GM19238 (cell line): ENCODE results near the gene TP53TG5.
A peak's percentile ranks its signal among the peaks of the same experiment; 100 is the strongest.

Source experiments
- DNase-seq: peaks from one replicate; pipeline ENCODE4 v3.0.0; 2011; ENCODE audit warnings: low spot score; ENCODE audit not compliant: insufficient read length

TP53TG5 gene

GRCh38 chr20:45378191-45378590 is at the start of gene TP53TG5:
TSS of gene TP53TG5 (minus strand) at chr20:45378325. CDS start at chr20:45378236, 89 bp downstream.
- no peak for DNase-seq

DNA sequence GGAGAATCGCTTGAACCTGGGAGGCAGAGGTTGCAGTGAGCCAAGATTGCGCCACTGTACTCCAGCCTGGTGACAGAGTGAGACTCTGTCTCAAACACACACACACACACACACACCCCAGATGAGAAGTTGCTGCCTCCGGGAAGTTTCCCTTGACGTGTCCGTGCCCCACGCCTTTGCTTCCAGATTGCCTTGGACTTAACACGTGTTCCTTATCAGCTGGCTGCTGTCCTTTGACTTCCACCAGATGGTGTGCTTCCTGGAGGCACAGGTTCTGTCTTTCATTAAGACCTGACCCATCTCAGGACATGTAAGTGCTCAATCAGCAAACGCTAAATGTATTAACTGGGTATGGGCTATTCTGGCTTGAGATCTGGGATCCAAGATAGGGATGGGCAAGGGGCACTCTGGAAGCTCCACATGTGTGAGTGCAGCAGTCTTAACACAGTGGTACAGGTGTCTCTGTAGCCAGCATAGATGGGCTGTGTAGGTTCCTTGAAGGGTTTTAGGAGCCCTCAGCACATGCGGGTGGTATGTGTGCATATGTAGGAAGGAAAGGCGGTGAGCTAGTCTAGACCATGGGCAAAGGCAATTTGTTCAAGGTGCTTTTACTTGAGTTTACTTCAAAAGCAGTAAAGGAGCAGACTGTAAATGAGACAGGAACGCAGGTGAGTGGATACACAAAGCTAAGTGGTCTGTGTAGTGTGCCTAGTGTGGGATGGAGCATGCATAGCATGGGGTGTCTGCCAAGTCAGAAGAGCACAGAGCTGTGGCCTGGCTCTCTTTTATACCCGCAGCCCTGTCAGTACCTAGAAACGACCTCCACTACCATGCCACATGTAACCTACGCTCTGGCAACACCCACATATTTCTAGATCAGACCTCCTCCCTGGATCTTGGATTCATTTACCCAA is 49.4 kb upstream of the TP53TG5 start:
- DNase-seq = no peak

DNA sequence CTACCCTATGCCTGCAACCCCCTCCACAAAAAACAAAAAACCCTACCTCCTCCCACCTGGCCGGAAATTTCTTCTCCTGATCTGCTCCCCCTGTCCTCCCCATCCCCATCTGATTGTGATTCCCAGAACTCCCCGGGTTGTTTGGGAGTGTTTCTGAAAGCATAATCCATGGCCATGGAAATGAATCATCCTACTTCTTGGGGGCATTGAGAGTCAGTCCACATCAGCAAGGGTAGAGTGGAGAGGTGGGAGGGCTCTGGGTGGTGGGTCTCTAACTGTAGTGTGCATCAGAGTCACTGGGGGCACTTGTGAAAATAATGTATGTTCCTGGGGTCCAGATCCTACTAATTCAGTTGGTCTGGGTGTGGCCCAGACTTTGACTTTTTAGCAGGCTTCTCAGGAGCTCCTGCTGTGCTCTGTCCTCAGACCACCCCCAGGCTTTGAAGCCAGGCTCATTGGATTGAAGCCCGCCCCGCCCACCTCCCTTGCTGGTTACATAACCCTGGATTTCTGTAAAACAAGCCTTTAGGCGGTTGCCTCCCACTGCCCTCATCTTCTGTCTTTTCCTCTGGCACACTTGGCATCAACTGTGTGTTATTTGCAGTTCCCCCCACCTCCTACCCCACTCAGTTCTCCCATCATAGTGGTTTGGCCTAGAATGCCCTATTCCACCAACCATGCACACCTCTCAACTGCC is 48.3 kb upstream of the TP53TG5 start:
- no peak for DNase-seq

DNA sequence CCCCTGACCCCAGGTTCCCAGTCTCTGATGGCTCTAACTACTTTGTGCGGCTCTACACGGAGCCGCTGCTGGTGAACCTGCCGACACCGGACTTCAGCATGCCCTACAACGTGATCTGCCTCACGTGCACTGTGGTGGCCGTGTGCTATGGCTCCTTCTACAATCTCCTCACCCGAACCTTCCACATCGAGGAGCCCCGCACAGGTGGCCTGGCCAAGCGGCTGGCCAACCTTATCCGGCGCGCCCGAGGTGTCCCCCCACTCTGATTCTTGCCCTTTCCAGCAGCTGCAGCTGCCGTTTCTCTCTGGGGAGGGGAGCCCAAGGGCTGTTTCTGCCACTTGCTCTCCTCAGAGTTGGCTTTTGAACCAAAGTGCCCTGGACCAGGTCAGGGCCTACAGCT is 47.4 kb upstream of the TP53TG5 start:
- DNase-seq = no peak

- no peak for DNase-seq
These were observed 45.6 kb upstream of the TP53TG5 start for GRCh38 chr20:45423700-45424099.

DNA sequence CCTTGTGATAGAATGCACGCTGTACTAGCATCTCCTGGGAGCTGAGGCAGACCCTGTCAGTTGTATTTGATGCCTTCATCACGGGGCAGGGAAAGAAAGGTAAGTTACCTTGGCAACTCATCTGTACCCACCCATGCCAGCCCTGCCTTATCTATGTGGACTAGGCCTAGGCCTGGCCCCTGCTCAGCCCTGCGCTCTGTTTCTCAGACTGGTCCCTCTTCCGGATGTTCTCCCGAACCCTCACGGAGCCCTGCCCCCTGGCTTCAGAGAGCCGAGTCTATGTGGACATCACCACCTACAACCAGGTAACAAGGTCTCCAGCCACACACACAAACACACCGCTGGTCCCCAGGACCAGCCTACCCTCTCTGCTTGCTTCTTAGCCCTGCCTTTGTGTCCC is 42.0 kb upstream of the TP53TG5 start:
- DNase-seq = no peak

GRCh38 chr20:45419188-45420091 is 41.3 kb upstream of the TP53TG5 start:
- no peak for DNase-seq

GRCh38 chr20:45416917-45417316 is 38.8 kb upstream of the TP53TG5 start:
- no peak for DNase-seq

DNA sequence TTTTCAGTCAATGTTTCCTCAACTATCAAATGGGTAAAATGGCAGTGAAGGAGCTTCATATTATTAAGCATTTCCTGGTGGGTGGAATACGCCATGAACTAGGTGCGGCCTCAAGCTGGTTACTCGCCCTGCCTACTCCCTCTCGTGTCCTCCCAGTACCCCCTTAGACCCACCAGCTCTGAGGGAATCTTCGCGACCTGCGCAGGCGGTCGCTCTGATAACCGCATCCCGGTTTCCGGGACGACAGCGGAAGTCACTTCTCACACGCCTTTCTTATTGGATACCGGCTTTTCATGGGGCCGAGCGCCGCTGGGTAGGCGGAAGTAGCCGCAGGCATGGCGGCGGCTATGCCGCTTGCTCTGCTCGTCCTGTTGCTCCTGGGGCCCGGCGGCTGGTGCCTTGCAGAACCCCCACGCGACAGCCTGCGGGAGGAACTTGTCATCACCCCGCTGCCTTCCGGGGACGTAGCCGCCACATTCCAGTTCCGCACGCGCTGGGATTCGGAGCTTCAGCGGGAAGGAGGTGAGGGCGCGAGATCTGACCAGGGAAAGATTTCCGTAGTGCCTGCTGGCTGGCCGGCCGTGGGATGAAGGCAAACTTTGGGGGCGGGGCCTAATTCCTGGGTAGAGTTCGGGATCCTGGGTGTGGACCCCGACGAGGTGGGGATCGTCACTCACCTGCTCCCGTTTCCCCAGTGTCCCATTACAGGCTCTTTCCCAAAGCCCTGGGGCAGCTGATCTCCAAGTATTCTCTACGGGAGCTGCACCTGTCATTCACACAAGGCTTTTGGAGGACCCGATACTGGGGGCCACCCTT is 37.9 kb upstream of the TP53TG5 start, which contains the start of gene PIGT:
PIGT (plus strand) TSS at position 320 of the 816 bp plus-strand sequence; CDS start at position 336, 16 bp downstream.
- DNase-seq = peak; percentile 84

DNA sequence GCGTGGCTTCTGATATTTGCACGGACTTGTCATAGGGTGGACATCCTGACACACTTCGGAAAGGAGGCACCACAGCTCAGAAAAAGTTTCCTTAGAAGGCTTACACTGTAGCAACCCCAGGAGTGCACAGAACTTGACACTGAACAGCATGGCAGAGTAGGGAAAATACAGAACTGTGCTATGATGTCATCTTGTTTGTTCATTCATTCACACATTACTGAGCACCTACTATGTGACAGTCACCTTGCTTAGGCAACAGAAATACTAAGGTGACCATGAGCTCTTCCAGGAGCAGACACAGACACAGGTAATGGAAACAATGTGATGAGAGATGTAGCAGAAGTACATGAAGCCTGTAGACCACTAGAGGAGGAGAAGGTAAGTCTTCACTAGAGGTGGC is 35.4 kb upstream of the TP53TG5 start:
- DNase-seq = no peak

DNA sequence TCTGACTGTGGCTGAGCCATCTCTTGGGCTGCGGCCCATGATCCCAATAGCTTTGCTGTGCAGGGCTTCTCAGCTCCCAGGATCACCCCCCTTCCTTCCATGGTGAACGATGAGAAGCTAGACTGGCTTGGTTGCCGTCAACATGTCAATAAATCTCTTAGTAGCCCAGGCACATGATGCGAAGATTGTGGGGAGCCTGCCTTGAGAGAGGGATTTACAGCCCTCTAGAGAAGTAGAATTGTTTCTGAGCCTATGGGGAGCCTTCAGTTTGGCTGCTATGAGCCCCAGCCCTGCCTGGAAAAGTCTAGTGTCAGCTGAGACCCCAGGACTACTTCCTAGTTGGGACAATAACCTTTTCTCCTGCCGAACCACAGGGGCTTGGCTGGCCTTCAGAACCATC is 34.5 kb upstream of the TP53TG5 start:
- no peak for DNase-seq

- DNase-seq = no peak
These were observed 32.8 kb upstream of the TP53TG5 start for GRCh38 chr20:45410887-45411286.

DNA sequence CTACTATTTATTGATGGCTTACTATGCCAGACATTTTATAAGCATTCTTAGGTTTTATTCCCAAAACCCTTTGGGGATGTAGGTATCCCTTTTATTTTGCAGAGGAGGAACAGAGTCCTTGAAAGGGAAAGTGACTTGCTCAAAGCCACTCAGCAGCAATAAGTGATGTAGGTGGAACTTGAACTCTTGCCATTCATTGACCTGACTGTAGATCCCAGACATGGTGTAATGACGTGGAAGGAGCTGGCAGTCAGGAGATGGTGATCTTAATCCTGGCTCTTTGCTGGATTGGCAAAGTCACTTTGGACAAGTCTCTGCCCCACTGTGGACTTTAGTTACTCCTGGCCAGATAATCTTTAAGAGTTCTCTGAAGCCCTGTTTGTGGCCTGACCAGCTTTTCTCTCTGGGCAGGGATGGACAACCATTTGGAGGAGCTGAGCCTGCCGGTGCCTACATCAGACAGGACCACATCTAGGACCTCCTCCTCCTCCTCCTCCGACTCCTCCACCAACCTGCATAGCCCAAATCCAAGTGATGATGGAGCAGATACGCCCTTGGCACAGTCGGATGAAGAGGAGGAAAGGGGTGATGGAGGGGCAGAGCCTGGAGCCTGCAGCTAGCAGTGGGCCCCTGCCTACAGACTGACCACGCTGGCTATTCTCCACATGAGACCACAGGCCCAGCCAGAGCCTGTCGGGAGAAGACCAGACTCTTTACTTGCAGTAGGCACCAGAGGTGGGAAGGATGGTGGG is 31.6 kb upstream of the TP53TG5 start:
- DNase-seq = no peak

DNA sequence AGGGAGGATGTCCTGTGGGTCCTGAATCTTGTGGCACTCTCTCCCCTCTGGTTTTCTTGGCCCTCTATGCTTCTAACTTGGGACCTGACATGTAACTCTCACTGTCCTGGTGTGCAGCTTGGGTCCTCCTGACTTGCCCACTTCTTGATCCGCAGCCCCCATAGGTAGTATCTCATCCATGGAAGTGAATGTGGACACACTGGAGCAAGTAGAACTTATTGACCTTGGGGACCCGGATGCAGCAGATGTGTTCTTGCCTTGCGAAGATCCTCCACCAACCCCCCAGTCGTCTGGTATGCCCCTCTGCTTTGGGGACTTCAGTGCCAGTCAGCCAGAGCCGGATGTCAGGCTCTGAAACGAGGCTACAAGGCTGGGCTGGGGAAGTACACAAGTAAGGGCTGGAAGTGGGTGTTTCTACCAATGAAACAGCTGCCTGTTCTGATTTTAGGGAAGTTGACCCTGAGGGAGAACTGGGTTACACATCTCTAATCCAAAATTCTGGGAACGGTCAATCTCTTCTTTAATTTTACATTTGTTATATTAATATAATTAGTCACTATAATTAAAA is 30.6 kb upstream of the TP53TG5 start:
- DNase-seq = no peak

DNA sequence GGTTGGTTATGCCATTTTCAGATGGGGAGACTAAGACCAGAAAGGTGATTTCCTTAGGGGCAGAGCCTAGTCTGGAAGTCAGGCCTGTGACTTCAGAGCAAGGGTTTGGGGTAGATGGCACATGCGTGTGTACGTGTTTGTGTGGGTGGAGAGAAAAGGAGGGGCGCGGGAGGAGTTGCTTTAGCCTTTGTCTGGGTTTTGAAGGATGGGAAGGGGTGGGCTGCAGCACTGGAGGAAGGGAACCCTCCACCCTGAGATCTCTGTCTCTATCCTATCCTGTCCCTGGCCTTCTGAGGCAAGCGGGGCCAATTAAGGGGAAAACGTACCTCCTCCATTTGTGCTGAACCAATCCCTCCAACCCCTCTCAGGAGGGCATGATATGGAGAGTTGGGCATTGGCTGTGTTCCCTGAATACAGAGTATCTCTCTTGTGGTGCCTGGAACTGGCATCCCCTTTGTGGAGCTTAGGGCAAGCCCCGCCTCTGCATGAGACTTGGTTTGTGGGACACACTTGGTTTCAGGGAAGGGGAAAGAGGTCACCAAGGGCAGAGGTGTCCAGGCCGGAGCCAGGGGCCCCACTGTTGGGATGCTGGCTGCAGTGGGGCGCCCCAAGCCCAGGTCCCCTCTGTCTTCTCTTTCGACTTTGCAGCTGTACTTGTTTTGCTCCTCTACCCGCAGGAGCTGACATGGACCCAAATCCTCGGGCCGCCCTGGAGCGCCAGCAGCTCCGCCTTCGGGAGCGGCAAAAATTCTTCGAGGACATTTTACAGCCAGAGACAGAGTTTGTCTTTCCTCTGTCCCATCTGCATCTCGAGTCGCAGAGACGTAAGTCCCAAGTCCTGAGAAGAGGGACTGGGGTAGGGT is 29.9 kb upstream of the TP53TG5 start, which contains the start of gene DBNDD2:
DBNDD2 (plus strand) TSS at position 507 of the 863 bp plus-strand sequence; CDS start at position 686, 179 bp downstream.
- DNase-seq = no peak

DNA sequence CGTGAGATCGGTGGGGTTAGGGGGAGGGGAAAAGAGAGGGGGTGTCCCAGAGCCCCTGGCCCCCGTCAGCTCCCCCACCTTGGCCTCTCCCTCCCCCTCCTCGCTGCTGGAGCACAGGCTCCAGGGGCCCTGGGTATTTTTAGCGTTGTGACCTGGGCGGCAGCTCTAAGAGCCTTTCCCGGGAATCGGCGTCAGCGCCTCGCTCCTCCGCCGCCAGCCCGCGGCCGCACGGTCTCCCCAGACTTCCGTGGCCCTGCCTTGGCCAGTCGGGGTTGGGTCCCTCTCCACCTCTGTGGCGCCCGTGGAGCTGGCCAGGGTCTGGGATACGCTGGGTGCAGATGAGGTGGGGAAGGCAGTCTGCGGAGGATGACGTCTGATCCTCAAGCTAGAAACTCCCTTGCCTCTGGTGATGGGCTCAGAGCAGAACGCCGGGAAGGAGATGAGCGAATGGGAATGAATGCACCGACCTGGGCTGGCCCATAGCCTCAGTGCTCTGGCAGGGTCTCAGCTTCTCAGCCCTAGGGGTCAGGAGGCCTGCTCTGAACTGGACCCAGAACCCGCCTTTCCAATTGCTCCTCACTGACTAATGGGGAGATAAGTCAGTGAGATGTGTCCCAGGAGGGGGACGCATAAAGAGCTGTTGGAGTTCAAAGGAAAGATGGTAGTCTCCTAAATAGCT is 29.1 kb upstream of the TP53TG5 start:
- no peak for DNase-seq

- peak; percentile 11 for DNase-seq
These were observed 28.3 kb upstream of the TP53TG5 start for GRCh38 chr20:45406260-45407066.
